Measurements from ENCODE around the gene AKR1B15. TPM values are rescaled to one million over a fixed set of nuclear protein-coding genes. Genes with fewer than 3 reads are reported as not detected.
A peak's percentile ranks its signal among the peaks of the same experiment; 100 is the strongest.

AKR1B15 gene
- total and polyA plus RNA-seq, 9 donors = 0.14 to 0.63 (median 0.28) TPM; not detected in 1

GRCh38 chr7:134542195-134542771, 6.6 kb upstream of the AKR1B15 start:
- Histone ChIP-seq H3K27me3 (ENCODE audit: control insufficient read depth, insufficient read depth, low read length) (no peaks in the 10 kb centered on the region), H3K36me3 (ENCODE audit: control insufficient read depth, insufficient read depth, low read length) (no peaks in the 10 kb centered on the region), H3K27ac (ENCODE audit: low read length) (no peak overlapping the region), H3K9me3 (replicated peaks; ENCODE audit: control insufficient read depth, low read depth, low read length) (no peaks in the 10 kb centered on the region), H3K4me3 (ENCODE audit: low read length) (no peak overlapping the region), H3K4me1 (ENCODE audit: control insufficient read depth, insufficient read depth, low read length) (peaks cover 10% of the 10 kb centered on the region)
- no peak for DNase-seq
- 70% methylated on average over 2 of the region's 8 CpGs for WGBS (ENCODE audit: insufficient coverage)

- no CpG with 5 or more reads among the region's 4 CpGs for WGBS (ENCODE audit: insufficient coverage)
- Histone ChIP-seq H3K27ac (ENCODE audit: low read length) (no peak overlapping the region), H3K27me3 (ENCODE audit: control insufficient read depth, insufficient read depth, low read length) (no peaks in the 10 kb centered on the region), H3K4me1 (ENCODE audit: control insufficient read depth, insufficient read depth, low read length) (peaks cover 21% of the 10 kb centered on the region), H3K4me3 (ENCODE audit: low read length) (no peak overlapping the region), H3K9me3 (replicated peaks; ENCODE audit: control insufficient read depth, low read depth, low read length) (no peaks in the 10 kb centered on the region), H3K36me3 (ENCODE audit: control insufficient read depth, insufficient read depth, low read length) (no peaks in the 10 kb centered on the region)
- DNase-seq = no peak
Observed at GRCh38 chr7:134545380-134545779, 3.5 kb upstream of the AKR1B15 start.

DNA sequence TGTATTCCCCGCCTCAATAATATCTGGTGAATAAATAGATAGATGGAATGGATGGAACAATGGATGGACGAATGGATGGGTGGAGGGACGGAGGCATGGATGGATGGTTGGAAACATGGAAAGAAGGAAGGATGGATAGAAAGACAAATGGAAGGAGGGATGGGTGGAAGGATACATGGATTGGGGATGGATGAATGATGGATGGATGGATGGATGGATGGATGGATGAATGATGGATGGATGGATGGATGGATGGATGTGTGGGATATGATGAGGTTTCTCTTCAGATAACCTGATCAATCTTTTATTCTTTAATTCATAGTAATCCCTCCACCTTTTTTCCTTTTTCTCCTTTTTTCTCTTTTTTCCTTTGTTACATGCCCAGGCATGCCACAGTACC, 3.0 kb upstream of the AKR1B15 start:
- H3K4me3 ChIP-seq (ENCODE audit: low read length) = no peak overlapping the region
- DNase-seq = no peak
- no peaks in the 10 kb centered on the region for H3K9me3 ChIP-seq (replicated peaks; ENCODE audit: control insufficient read depth, low read depth, low read length)
- 97% methylated on average over 3 of the region's 3 CpGs for WGBS (ENCODE audit: insufficient coverage)
- peaks cover 21% of the 10 kb centered on the region for H3K4me1 ChIP-seq (ENCODE audit: control insufficient read depth, insufficient read depth, low read length)
- H3K27me3 ChIP-seq (ENCODE audit: control insufficient read depth, insufficient read depth, low read length) = no peaks in the 10 kb centered on the region
- no peak overlapping the region for H3K27ac ChIP-seq (ENCODE audit: low read length)
- no peaks in the 10 kb centered on the region for H3K36me3 ChIP-seq (ENCODE audit: control insufficient read depth, insufficient read depth, low read length)

- H3K27me3 ChIP-seq (ENCODE audit: control insufficient read depth, insufficient read depth, low read length) = no peaks in the 10 kb centered on the region
- no peaks in the 10 kb centered on the region for H3K9me3 ChIP-seq (replicated peaks; ENCODE audit: control insufficient read depth, low read depth, low read length)
- H3K4me1 ChIP-seq (ENCODE audit: control insufficient read depth, insufficient read depth, low read length) = peaks cover 25% of the 10 kb centered on the region
- WGBS (ENCODE audit: insufficient coverage) = no CpG with 5 or more reads among the region's 1 CpG
- H3K4me3 ChIP-seq (ENCODE audit: low read length) = no peak overlapping the region
- DNase-seq = peak; percentile 44
- peak overlapping the region; percentile 85 for H3K27ac ChIP-seq (ENCODE audit: low read length)
- H3K36me3 ChIP-seq (ENCODE audit: control insufficient read depth, insufficient read depth, low read length) = no peaks in the 10 kb centered on the region
Observed at GRCh38 chr7:134546955-134547354, 2.0 kb upstream of the AKR1B15 start.

- Histone ChIP-seq H3K9me3 (replicated peaks; ENCODE audit: control insufficient read depth, low read depth, low read length) (no peaks in the 10 kb centered on the region), H3K4me3 (ENCODE audit: low read length) (peak overlapping the region; percentile 24), H3K27ac (ENCODE audit: low read length) (peak overlapping the region; percentile 85), H3K36me3 (ENCODE audit: control insufficient read depth, insufficient read depth, low read length) (no peaks in the 10 kb centered on the region), H3K4me1 (ENCODE audit: control insufficient read depth, insufficient read depth, low read length) (peaks cover 25% of the 10 kb centered on the region), H3K27me3 (ENCODE audit: control insufficient read depth, insufficient read depth, low read length) (no peaks in the 10 kb centered on the region)
- 3% methylated on average over 4 of the region's 16 CpGs for WGBS (ENCODE audit: insufficient coverage)
- DNase-seq = peak; percentile 87
Observed at GRCh38 chr7:134547397-134548054, 1.4 kb upstream of the AKR1B15 start.

GRCh38 chr7:134549366-134549765, 456 bp downstream of the AKR1B15 start:
- Histone ChIP-seq H3K36me3 (ENCODE audit: control insufficient read depth, insufficient read depth, low read length) (no peaks in the 10 kb centered on the region), H3K9me3 (replicated peaks; ENCODE audit: control insufficient read depth, low read depth, low read length) (no peaks in the 10 kb centered on the region), H3K27ac (ENCODE audit: low read length) (peak overlapping the region; percentile 26), H3K27me3 (ENCODE audit: control insufficient read depth, insufficient read depth, low read length) (no peaks in the 10 kb centered on the region), H3K4me3 (ENCODE audit: low read length) (no peak overlapping the region), H3K4me1 (ENCODE audit: control insufficient read depth, insufficient read depth, low read length) (peaks cover 25% of the 10 kb centered on the region)
- 84% methylated on average over 7 of the region's 8 CpGs for WGBS (ENCODE audit: insufficient coverage)
- no peak for DNase-seq

- WGBS (ENCODE audit: insufficient coverage) = 44% methylated on average over 6 of the region's 7 CpGs
- Histone ChIP-seq H3K36me3 (ENCODE audit: control insufficient read depth, insufficient read depth, low read length) (no peaks in the 10 kb centered on the region), H3K27me3 (ENCODE audit: control insufficient read depth, insufficient read depth, low read length) (no peaks in the 10 kb centered on the region), H3K4me1 (ENCODE audit: control insufficient read depth, insufficient read depth, low read length) (peaks cover 18% of the 10 kb centered on the region), H3K9me3 (replicated peaks; ENCODE audit: control insufficient read depth, low read depth, low read length) (no peaks in the 10 kb centered on the region), H3K4me3 (ENCODE audit: low read length) (no peak overlapping the region), H3K27ac (ENCODE audit: low read length) (no peak overlapping the region)
- DNase-seq = peak; percentile 20
Observed at GRCh38 chr7:134552105-134552504, 3.2 kb downstream of the AKR1B15 start.

GRCh38 chr7:134553976-134554375, 5.1 kb downstream of the AKR1B15 start:
- Histone ChIP-seq H3K9me3 (replicated peaks; ENCODE audit: control insufficient read depth, low read depth, low read length) (no peaks in the 10 kb centered on the region), H3K36me3 (ENCODE audit: control insufficient read depth, insufficient read depth, low read length) (no peaks in the 10 kb centered on the region), H3K4me1 (ENCODE audit: control insufficient read depth, insufficient read depth, low read length) (peaks cover 10% of the 10 kb centered on the region), H3K27me3 (ENCODE audit: control insufficient read depth, insufficient read depth, low read length) (no peaks in the 10 kb centered on the region), H3K4me3 (ENCODE audit: low read length) (no peak overlapping the region), H3K27ac (ENCODE audit: low read length) (no peak overlapping the region)
- no peak for DNase-seq
- WGBS (ENCODE audit: insufficient coverage) = 47% methylated on average over 3 of the region's 4 CpGs

DNA sequence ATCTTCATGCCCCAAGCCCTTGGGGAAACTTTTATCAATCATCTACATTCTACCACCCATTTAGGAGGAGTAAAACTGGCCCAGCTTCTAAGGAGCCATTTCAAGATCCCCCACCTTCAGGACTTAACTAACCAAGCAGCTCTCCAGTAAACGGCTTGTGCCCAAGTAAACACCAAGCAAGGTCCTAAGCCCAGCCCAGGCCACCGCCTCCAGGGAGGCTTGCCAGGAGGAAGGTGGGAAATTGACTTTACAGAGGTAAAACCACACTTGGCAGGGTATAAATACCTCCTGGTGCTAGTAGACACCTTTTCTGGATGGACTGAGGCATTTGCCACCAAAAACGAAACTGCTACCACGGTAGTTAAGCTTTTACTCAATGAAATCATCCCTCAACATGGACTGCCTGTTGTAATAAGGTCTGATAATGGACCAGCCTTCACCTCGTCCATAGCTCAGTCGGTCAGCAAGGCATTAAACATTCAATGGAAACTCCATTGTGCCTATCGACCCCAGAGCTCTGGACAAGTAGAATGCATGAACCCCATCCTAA, 5.6 kb downstream of the AKR1B15 start:
- H3K36me3 ChIP-seq (ENCODE audit: control insufficient read depth, insufficient read depth, low read length) = no peaks in the 10 kb centered on the region
- 80% methylated on average over 4 of the region's 7 CpGs for WGBS (ENCODE audit: insufficient coverage)
- DNase-seq = no peak
- H3K27ac ChIP-seq (ENCODE audit: low read length) = no peak overlapping the region
- no peaks in the 10 kb centered on the region for H3K9me3 ChIP-seq (replicated peaks; ENCODE audit: control insufficient read depth, low read depth, low read length)
- no peak overlapping the region for H3K4me3 ChIP-seq (ENCODE audit: low read length)
- no peaks in the 10 kb centered on the region for H3K27me3 ChIP-seq (ENCODE audit: control insufficient read depth, insufficient read depth, low read length)
- H3K4me1 ChIP-seq (ENCODE audit: control insufficient read depth, insufficient read depth, low read length) = peaks cover 5% of the 10 kb centered on the region

GRCh38 chr7:134557391-134557790, 8.5 kb downstream of the AKR1B15 start:
- H3K27me3 ChIP-seq (ENCODE audit: control insufficient read depth, insufficient read depth, low read length) = no peaks in the 10 kb centered on the region
- WGBS (ENCODE audit: insufficient coverage) = 24% methylated on average over 3 of the region's 6 CpGs
- no peaks in the 10 kb centered on the region for H3K9me3 ChIP-seq (replicated peaks; ENCODE audit: control insufficient read depth, low read depth, low read length)
- DNase-seq = no peak
- no peak overlapping the region for H3K4me3 ChIP-seq (ENCODE audit: low read length)
- H3K4me1 ChIP-seq (ENCODE audit: control insufficient read depth, insufficient read depth, low read length) = no peaks in the 10 kb centered on the region
- no peaks in the 10 kb centered on the region for H3K36me3 ChIP-seq (ENCODE audit: control insufficient read depth, insufficient read depth, low read length)
- H3K27ac ChIP-seq (ENCODE audit: low read length) = no peak overlapping the region
